Stimulated activated naive CD8-positive, alpha-beta T cell treated with anti-CD3 and anti-CD28 coated beads, Interleukin-15, Interleukin-2, amounts not matched to agents 100 U/mL and 50 U/mL, for 24 hours (primary cell): ENCODE results near the gene RPS6KA5.
"Not testable (repeated sequence)": the region's sequence is repeated elsewhere in the genome, so short reads cannot be mapped to it uniquely, and the experiment has no call there.

Source experiments
- ATAC-seq: fragments of 150-1000 bp; cut with Tn5 transposase; one replicate; pipeline ENCODE4 v1.10.0; 2021
- DNase-seq: peaks from one replicate; pipeline ENCODE4 v3.0.0; 2021

Gene RPS6KA5

GRCh38 chr14:90986510-90986909 is 73.9 kb downstream of the RPS6KA5 start:
- no peak for ATAC-seq
- DNase-seq: no peak

GRCh38 chr14:90985601-90986242 is 74.7 kb downstream of the RPS6KA5 start:
- DNase-seq: no peak
- ATAC-seq: no peak

- DNase-seq (no peak), ATAC-seq (no peak)
Measured at GRCh38 chr14:90983560-90983959, 76.9 kb downstream of the RPS6KA5 start.

GRCh38 chr14:90981636-90982035 is 78.8 kb downstream of the RPS6KA5 start:
- DNase-seq (no peak), ATAC-seq (no peak)

GRCh38 chr14:90980636-90981035 is 79.8 kb downstream of the RPS6KA5 start:
- DNase-seq, ATAC-seq: not testable (repeated sequence)

GRCh38 chr14:90979515-90979914 is 80.9 kb downstream of the RPS6KA5 start:
- no peak for ATAC-seq
- no peak for DNase-seq

GRCh38 chr14:90976101-90976500 is 84.3 kb downstream of the RPS6KA5 start:
- no peak for DNase-seq
- no peak for ATAC-seq

GRCh38 chr14:90971687-90972086 is 88.8 kb downstream of the RPS6KA5 start:
- no peak for DNase-seq
- no peak for ATAC-seq

- ATAC-seq (peak; percentile 94), DNase-seq (no peak)
Measured at GRCh38 chr14:90970167-90970600, 90.3 kb downstream of the RPS6KA5 start.

GRCh38 chr14:90969531-90970166 is 90.8 kb downstream of the RPS6KA5 start:
- DNase-seq (no peak), ATAC-seq (peak; percentile 50)

- ATAC-seq: no peak
- DNase-seq: no peak
Measured at GRCh38 chr14:90968025-90968424, 92.4 kb downstream of the RPS6KA5 start.

GRCh38 chr14:90966493-90966892 is 93.9 kb downstream of the RPS6KA5 start:
- DNase-seq (no peak), ATAC-seq (no peak)

GRCh38 chr14:90965765-90966164 is 94.7 kb downstream of the RPS6KA5 start:
- DNase-seq (no peak), ATAC-seq (no peak)

GRCh38 chr14:90963343-90963742 is 97.1 kb downstream of the RPS6KA5 start:
- no peak for DNase-seq
- ATAC-seq: no peak

- ATAC-seq (no peak), DNase-seq (no peak)
Measured at GRCh38 chr14:90962505-90963109, 97.8 kb downstream of the RPS6KA5 start.

- DNase-seq (no peak), ATAC-seq (no peak)
Measured at GRCh38 chr14:90960818-90961217, 99.6 kb downstream of the RPS6KA5 start.

GRCh38 chr14:90959344-90959743 is 101.1 kb downstream of the RPS6KA5 start:
- DNase-seq (no peak), ATAC-seq (peak; percentile 19)

- no peak for ATAC-seq
- DNase-seq: no peak
Measured at GRCh38 chr14:90956273-90956672, 104.2 kb downstream of the RPS6KA5 start.

GRCh38 chr14:90953643-90954042 is 106.8 kb downstream of the RPS6KA5 start:
- DNase-seq, ATAC-seq: not testable (repeated sequence)

GRCh38 chr14:90943367-90943766 is 117.1 kb downstream of the RPS6KA5 start:
- DNase-seq (no peak), ATAC-seq (no peak)

- ATAC-seq (no peak), DNase-seq (no peak)
Measured at GRCh38 chr14:90942511-90942910, 117.9 kb downstream of the RPS6KA5 start.

GRCh38 chr14:90941706-90942105 is 118.7 kb downstream of the RPS6KA5 start:
- DNase-seq (no peak), ATAC-seq (no peak)

GRCh38 chr14:90940318-90940962 is 120.0 kb downstream of the RPS6KA5 start:
- no peak for DNase-seq
- no peak for ATAC-seq
